ENCODE results near the gene CHID1.

The CHID1 gene

GRCh38 chr11:888310-889212, 22.0 kb downstream of the CHID1 start:
- DNase-seq (ENCODE audit: low read depth in 2 of 2) = no peak

- no peak for DNase-seq (ENCODE audit: low read depth in 2 of 2)
Measured at GRCh38 chr11:887589-887988, 23.0 kb downstream of the CHID1 start.

- no peak for DNase-seq (ENCODE audit: low read depth in 2 of 2)
Measured at GRCh38 chr11:886568-886967, 24.0 kb downstream of the CHID1 start.

DNA sequence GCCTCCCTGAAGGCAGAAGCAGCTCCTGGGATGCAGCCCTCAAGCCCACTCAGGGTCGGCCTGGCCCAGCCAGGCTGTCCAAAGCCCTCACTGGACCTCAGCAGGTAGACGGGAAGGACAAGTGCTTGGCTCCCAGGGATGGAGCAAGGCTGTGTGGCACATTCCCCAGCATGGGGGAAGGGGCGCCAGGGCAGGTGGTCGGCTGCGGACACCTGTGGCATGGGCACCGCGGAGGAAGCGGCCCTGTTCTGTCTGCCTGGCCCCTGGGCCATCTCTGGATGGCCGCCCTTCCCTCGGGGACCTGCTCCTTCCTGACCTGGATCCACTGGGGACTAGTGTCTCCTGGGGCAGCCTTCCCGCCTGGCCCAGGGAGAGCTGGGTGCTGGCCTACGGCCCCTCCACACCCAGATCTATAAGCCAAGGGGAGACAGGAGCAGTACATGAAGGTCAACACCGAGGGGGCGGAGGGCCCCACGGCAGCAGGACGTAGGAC, 26.0 kb downstream of the CHID1 start:
- DNase-seq (ENCODE audit: low read depth in 2 of 2) = no peak

GRCh38 chr11:883527-883926, 27.1 kb downstream of the CHID1 start:
- no peak for DNase-seq (ENCODE audit: low read depth in 2 of 2)

- DNase-seq (ENCODE audit: low read depth in 2 of 2) = no peak
Measured at GRCh38 chr11:882596-882995, 28.0 kb downstream of the CHID1 start.

DNA sequence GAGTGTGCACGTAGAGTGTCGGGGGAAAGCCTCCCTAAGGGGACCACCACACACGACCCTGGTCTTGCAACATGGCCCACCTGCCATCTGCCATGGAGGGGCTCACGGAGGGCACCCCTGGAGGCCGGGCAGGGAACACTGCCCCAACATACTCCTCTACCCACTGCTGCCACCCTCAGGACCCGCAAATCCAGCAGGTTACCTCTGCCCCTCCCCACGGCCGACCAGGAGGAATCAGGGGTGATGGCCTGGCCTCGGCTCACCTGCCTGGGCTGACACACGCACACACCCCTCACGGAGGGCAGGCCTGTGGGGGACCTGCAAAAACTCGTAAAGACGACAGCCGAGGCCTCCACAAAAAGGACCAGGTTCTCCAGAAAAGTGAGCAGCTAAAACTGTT, 30.2 kb downstream of the CHID1 start:
- no peak for DNase-seq (ENCODE audit: low read depth in 2 of 2)

DNA sequence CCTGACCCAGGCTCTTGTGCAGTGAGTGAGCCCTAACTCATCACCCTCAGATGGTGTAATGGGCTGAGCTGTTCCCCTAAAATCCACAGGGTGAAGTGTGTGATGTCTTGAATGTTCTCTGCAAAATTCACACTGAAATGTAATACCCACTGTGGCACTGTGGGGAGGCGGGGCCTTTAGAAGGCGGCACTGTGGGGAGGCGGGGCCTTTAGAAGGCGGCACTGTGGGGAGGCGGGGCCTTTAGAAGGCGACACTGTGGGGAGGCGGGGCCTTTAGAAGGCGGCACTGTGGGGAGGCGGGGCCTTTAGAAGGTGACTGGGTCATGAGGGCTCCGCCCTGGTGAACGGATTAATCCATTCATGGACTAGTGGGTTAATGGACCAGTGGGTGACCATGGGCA, 33.0 kb downstream of the CHID1 start:
- DNase-seq (ENCODE audit: low read depth in 2 of 2) = no peak

DNA sequence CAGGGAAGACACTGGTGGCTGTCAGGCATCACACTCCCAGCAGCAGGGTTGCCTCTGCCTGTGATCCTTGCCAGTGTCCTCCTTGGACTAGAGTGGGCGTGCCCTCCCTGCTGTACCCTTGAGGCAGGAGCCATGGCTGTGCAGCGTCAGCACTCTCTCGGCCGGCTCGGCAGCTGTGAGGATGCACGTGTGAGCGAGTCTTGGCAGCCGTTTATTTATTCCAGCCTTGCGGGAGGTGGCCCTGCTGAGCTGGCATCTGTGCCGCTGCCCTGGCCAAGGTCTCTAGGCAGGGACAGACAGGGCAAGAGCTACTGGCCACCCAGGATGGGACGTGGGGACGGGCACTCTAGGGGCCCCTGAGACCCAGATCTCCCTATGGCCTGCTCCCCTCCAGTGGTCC, 34.1 kb downstream of the CHID1 start:
- no peak for DNase-seq (ENCODE audit: low read depth in 2 of 2)

- DNase-seq (ENCODE audit: low read depth in 2 of 2) = no peak
Measured at GRCh38 chr11:875769-876301, 34.8 kb downstream of the CHID1 start.

DNA sequence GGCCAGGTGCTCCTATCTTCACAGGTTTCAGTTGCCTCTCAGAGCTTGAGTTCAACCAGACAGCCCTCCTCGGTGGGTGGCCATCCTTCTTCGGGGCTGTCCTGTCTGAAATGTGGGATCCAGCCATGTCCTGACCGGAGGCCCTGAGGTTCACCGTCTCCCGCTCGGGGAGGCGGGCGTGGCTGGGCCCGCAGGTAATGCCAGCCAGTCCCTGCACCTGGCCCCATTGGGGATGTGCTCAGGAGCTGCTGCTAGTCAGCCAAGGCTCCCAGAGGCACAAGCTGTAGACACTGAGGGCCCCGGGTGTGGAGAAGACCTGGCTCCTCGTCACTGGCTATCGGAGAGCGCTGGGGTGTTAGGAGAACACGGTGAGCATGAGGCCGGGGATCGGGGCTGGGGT, 35.4 kb downstream of the CHID1 start:
- DNase-seq (ENCODE audit: low read depth in 2 of 2) = no peak

DNA sequence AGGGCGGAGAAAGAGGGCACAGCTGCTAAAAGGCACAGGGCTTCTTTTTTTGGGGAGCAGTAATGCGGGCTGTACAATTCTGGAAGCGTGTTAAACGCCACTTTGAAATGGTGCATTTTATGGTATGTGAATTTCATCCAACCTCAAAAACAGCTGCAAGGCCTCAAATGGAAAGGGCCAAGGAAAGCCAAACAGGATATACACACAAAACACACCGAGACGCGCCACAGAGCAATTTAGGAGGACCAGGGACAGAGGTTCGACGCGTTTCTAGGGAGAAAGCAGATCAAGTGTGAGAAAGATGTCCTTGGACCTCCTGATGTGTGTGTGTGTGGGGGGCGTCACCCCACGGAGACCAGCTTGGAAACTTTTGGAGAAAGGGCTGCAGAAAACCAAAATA, 36.9 kb downstream of the CHID1 start:
- DNase-seq (ENCODE audit: low read depth in 2 of 2) = no peak

DNA sequence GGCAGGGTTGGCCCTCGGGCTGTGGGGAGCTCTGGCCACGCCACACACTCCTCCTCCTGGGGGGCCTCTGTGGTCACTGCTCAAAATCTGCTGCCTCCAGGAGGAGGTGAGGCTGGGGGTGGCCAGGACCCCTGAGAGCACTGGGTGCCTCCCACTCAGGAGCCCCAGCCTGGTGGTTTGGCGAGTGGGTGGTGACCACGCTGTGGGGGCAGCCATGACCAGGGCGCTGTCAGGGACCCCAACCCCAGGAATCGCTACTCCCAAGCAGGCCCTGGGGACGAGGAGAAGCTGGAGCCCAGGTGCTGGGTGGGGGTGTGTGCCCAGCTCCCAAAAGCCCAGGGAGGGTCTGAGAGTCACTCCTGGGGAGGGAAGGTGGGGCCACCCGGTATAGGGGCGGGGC, 37.8 kb downstream of the CHID1 start:
- DNase-seq (ENCODE audit: low read depth in 2 of 2) = no peak

GRCh38 chr11:871472-871871, 39.1 kb downstream of the CHID1 start:
- DNase-seq (ENCODE audit: low read depth in 2 of 2) = no peak

DNA sequence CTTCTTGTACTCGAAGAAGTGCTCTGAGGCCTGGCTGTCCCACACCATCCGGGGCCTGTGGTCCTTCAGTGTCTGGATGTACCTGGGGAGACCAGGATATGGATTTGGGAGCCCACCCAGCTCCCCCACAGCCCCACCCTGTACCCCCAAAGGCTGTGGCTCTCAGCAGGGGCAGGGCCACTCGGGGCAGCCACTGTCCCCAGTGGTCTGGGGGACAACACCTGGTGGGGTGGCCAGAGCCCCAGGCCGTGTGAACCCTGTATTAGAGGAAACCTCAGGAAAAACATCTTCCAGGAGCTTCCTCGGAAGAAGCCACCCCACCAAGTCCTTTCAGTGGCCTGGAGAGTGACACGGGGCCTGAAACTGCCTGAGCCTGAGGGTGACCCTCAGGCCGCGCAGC, 40.2 kb downstream of the CHID1 start:
- no peak for DNase-seq (ENCODE audit: low read depth in 2 of 2)

GRCh38 chr11:870127-870413, 40.5 kb downstream of the CHID1 start:
- DNase-seq (ENCODE audit: low read depth in 2 of 2) = no peak

- no peak for DNase-seq (ENCODE audit: low read depth in 2 of 2)
Measured at GRCh38 chr11:869399-870126, 41.0 kb downstream of the CHID1 start.

DNA sequence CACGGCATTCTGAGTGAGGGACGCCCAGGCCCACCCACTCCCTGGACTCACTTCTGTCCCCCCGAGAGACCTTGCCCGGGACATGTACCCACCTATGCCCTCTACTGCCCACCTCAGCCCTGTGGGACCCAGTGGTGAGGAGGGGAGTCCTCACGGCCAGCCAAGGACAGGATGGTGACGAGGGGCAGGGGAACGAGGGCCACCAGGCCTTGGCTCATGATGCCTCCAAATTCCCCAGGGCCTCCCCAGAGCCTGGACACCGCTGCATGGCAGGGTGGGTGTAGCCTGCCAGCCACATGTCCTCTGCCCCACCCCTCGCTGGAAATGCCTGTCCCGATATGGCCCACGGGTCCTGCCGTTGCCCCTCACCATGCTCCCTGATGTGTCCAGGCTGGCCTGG, 41.8 kb downstream of the CHID1 start:
- no peak for DNase-seq (ENCODE audit: low read depth in 2 of 2)

DNA sequence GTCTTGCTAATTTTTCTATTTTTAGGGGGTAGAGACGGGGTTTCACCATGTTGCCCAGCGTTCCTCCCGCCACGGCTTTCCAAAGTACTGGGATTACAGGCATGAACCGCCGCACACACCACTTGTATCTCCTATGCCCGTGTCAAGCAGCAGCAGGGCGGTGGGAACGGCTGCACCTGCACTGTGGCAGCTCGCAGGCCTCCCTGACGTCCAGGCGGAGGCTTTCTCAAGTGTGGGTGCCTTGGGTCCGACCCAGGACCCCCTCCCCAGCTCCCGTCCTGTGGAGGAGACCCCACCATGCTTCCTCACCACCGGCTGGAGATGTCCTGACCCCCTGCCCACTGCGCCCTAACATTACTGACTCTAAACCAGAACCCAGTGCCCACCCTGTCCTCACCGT, 42.2 kb downstream of the CHID1 start:
- no peak for DNase-seq (ENCODE audit: low read depth in 2 of 2)

GRCh38 chr11:867856-868358, 42.7 kb downstream of the CHID1 start:
- no peak for DNase-seq (ENCODE audit: low read depth in 2 of 2)

DNA sequence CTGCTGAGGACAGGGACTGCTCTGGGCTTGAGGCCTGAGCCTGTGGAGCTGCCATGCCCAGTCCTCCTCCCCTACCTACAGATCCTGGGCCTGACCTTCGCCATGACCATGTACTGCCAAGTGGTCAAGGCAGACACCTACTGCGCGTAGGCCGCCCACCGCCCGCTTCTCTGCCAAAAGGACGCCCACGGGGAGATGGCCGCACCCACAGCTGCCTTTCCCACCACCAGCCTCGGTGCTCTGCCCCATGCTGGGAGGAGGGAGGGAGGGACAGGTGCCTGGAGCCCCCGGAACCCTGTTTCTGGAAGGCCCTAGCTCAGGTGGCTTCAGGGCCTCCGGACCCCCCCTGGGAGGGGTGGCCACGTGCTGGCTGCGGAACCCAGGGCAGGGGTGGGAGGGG, 44.1 kb downstream of the CHID1 start:
- no peak for DNase-seq (ENCODE audit: low read depth in 2 of 2)

DNA sequence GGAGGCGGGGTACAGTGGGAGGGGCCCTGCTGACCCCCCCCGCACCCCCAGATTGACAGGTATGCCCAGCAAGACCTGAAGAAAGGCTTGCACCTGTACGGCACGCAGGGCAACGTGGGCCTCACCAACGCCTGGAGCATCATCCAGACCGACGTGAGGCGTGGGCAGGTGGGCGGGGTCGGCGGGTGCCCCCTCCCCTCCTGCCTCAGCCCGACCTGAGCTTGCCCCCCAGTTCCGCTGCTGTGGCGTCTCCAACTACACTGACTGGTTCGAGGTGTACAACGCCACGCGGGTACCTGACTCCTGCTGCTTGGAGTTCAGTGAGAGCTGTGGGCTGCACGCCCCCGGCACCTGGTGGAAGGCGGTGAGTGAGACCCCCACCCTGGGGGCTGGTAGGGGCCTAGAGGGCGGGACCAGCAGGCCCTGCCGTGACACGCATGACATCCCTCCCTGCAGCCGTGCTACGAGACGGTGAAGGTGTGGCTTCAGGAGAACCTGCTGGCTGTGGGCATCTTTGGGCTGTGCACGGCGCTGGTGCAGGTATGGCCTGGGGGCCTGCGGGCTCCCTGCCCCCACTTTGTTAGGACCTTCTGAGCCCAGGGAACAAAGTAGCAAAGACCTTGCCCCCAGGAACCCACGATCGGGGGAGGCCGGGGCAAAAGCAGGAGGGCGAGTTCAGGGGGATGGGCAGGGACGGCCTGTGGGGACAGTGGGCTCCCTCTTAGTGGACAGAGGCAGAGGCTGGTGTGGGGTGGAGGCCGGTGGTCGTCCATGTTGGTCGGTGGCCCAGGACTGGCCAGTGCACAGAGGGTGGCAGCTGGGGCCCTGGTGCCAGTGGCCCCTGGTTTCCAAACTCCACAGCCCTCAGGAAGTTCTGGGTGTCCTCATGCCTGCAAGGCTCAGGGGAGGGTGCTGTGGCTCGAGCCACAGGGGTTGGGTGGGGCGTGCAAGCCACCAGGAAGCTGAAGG, 44.9 kb downstream of the CHID1 start:
- no peak for DNase-seq (ENCODE audit: low read depth in 2 of 2)
